Ovary (tissue), 9 donors: Measurements from ENCODE around the gene PAFAH1B1. TPM values are rescaled to one million over a fixed set of nuclear protein-coding genes. Genes with fewer than 3 reads are reported as not detected.

ENCODE experiments used
- DNase-seq, 5 donors: peaks; one replicate each; pipeline ENCODE4 v3.0.0-alpha.2; 2019 to 2020
- H3K27ac ChIP-seq, 2 donors: fragments of 200-600 bp; one replicate each; pipeline versions ENCODE4 v1.5.1 to v1.8.0; 2019 to 2022
- H3K27me3 ChIP-seq: fragments of 200-600 bp; one replicate; pipeline ENCODE4 v1.8.0; 2022
- H3K36me3 ChIP-seq: fragments of 200-600 bp; sonication (generic); one replicate; pipeline ENCODE4 v1.5.1; 2019
- H3K4me1 ChIP-seq: one replicate; pipeline ENCODE4 v1.8.1; 2013; ENCODE audit warnings: mild to moderate bottlenecking, moderate library complexity; ENCODE audit not compliant: insufficient read depth
- H3K4me3 ChIP-seq: fragments of 200-600 bp; sonication (generic); one replicate; pipeline ENCODE4 v1.5.1; 2017
- H3K9me3 ChIP-seq, 2 donors: fragments of 200-600 bp in 1 of 2; sonication (generic) in 1 of 2; one replicate each; pipeline versions ENCODE4 v1.5.1 to v1.8.1; 2013 to 2019; ENCODE audit warnings: mild to moderate bottlenecking in 1 of 2, moderate library complexity in 1 of 2
- CTCF ChIP-seq, 3 donors: fragments of 450-650 bp in 2 of 3; fragments of 200-600 bp in 1 of 3; IDR thresholded peaks; one replicate each; pipeline versions ENCODE4 v1.5.1 to v1.8.0; 2016 to 2022; ENCODE audit warnings: antibody characterized with exemption in 3 of 3, mild to moderate bottlenecking in 1 of 3
- EP300 ChIP-seq: sonication (generic); formaldehyde crosslinking; IDR thresholded peaks from one replicate; pipeline ENCODE4 v1.6.1; 2017; ENCODE audit warnings: antibody characterized with exemption
- POLR2A ChIP-seq: fragments of 450-650 bp; IDR thresholded peaks from one replicate; pipeline ENCODE4 v1.6.1; 2017; ENCODE audit warnings: antibody characterized with exemption, mild to moderate bottlenecking, moderate library complexity
- WGBS, 3 donors: extraction: QIAGEN DNeasy Blood & Tissue Kit in 1 of 3; methylation state at CpG; one replicate each; pipeline versions ENCODE4 v1.1.5 to v1.1.7; 2013 to 2017; 5-methylcytosine and 5-hydroxymethylcytosine counted together
- intact Hi-C, 4 donors: fragments of 100-400 bp; cut with DNase I; formaldehyde crosslinking; loops; one replicate each; pipeline versions ENCODE4 v1.11.0 to v1.15.1; 2022 to 2023
- polyA plus RNA-seq, 2 donors: library from polyadenylated mRNA; stranded (reverse); fragments of 200-250 nt in 1 of 2; fragments of 350-450 nt in 1 of 2; fragmentation: Illumina TruSeq in 1 of 2; extraction: RNeasy Lipid Tissue Mini Kit (QIAGEN cat#74804) in 1 of 2; gene quantifications; one replicate each; pipeline ENCODE4 v1.2.3, GENCODE V29; 2013 to 2014
- total RNA-seq, 7 donors: library from RNA; depleted of rRNA in 2 of 7; stranded (reverse); fragments of >200 nt in 2 of 7; fragmentation: NEBNext Ultra II Directional in 3 of 7; extraction: Animal tissue kit (Norgen Biotek cat#: 25700) in 3 of 7; gene quantifications; one replicate each; pipeline versions ENCODE4 v1.1.0 to v1.2.4, GENCODE V29; 2016 to 2023
- donor health status: DM: no; HTN: no; CAD: no; lungs with moderate emphysema.
- donor health status: DM: no; HTN: no; CAD: no.
- donor health status: Bipolar disorder and iron deficiency.
- donor health status: DM: yes; HTN: yes; CAD: no.
- donor health status: DM: no; HTN: no; CAD: no.
- donor health status: DM: yes; HTN: yes; CAD: no.

The PAFAH1B1 gene
- total and polyA plus RNA-seq, 9 donors: 36.5 to 125 (median 99.0) TPM

- Histone ChIP-seq H3K4me1 (peaks cover 4% of the 10 kb centered on the region), H3K27me3 (no peaks in the 10 kb centered on the region), H3K36me3 (no peaks in the 10 kb centered on the region), H3K4me3 (peak overlapping the region; percentile 10), H3K9me3 (no peaks in the 10 kb centered on the region), H3K27ac (no peak overlapping the region)
- TF ChIP-seq CTCF (IDR thresholded peaks at IDR 0.05) (no peak), POLR2A (no peak), EP300 (no peak)
- 62 to 65% (median 62%) methylated on average over 8 of the region's 8 CpGs for WGBS, 3 donors
- intact Hi-C loops: loop anchor here in 1 of 4 donors (10.0 kb wide), 1 partner anchor 107 kb away; no protein-coding TSS in a partner anchor
- DNase-seq: peak in 1 of 5 donors; percentile 26
Measured at GRCh38 chr17:2598166-2598565, 4.7 kb downstream of the PAFAH1B1 start.

- Histone ChIP-seq H3K4me3 (no peak overlapping the region), H3K27me3 (no peaks in the 10 kb centered on the region), H3K27ac (no peak overlapping the region), H3K36me3 (no peaks in the 10 kb centered on the region), H3K4me1 (peaks cover 10% of the 10 kb centered on the region), H3K9me3 (no peaks in the 10 kb centered on the region)
- intact Hi-C loops: no loop called here
- WGBS, 3 donors: 42 to 55% (median 52%) methylated on average over 6 of the region's 6 CpGs
- no peak for DNase-seq
- TF ChIP-seq POLR2A (no peak), EP300 (no peak)
Measured at GRCh38 chr17:2602597-2603017, 9.2 kb downstream of the PAFAH1B1 start.

GRCh38 chr17:2608350-2608913, 15.0 kb downstream of the PAFAH1B1 start:
- 68 to 70% (median 69%) methylated on average over 6 of the region's 6 CpGs for WGBS, 3 donors
- no peak overlapping the region for H3K27ac ChIP-seq
- no peaks in the 10 kb centered on the region for H3K27me3 ChIP-seq
- peaks cover 16% of the 10 kb centered on the region for H3K4me1 ChIP-seq
- DNase-seq: no peak
- intact Hi-C loops: no loop called here
- TF ChIP-seq EP300: no peak
- no peak for TF ChIP-seq POLR2A
- TF ChIP-seq CTCF (IDR thresholded peaks at IDR 0.05): no peak
- no peak overlapping the region for H3K4me3 ChIP-seq
- H3K36me3 ChIP-seq: no peaks in the 10 kb centered on the region
- H3K9me3 ChIP-seq: no peaks in the 10 kb centered on the region

- Histone ChIP-seq H3K4me1 (peaks cover 16% of the 10 kb centered on the region), H3K36me3 (no peaks in the 10 kb centered on the region), H3K4me3 (no peak overlapping the region), H3K27me3 (no peaks in the 10 kb centered on the region), H3K9me3 (no peaks in the 10 kb centered on the region), H3K27ac (no peak overlapping the region)
- no peak for DNase-seq
- intact Hi-C loops: no loop called here
- 91 to 95% (median 93%) methylated on average over 7 of the region's 7 CpGs for WGBS, 3 donors
- TF ChIP-seq EP300 (no peak), CTCF (IDR thresholded peaks at IDR 0.05) (no peak), POLR2A (no peak)
Measured at GRCh38 chr17:2609091-2609490, 15.6 kb downstream of the PAFAH1B1 start.
